ENCODE measurements around the gene IRF2.

- TF ChIP-seq EZH2 (IDR thresholded peaks at IDR 0.05) (no peak), POLR2AphosphoS5 (IDR thresholded peaks at IDR 0.05; ENCODE audit: borderline replicate concordance, low read depth, low read length) (no peak)
Measured at GRCh38 chr4:184389978-184390900, 84.1 kb downstream of the IRF2 start.

Measured in SK-N-MC (cell line).